Bronchial epithelial cell (primary cell): ENCODE results near the gene MAN1C1. TPM values are rescaled to one million over a fixed set of nuclear protein-coding genes. Genes with fewer than 3 reads are reported as not detected.

ENCODE experiments used
- DNase-seq: peaks from one replicate; pipeline ENCODE4 v3.0.0-alpha.2; 2010; ENCODE audit warnings: low read depth
- FAIRE-seq: peaks from 2 replicates; lab custom pipeline; 2011; peaks lifted over from hg19 to GRCh38; lab: Jason Lieb, UNC
- H3K27me3 ChIP-seq: 2 replicates; pipeline ENCODE4 v1.5.1; 2011; ENCODE audit warnings: low read length; ENCODE audit not compliant: control insufficient read depth, insufficient read depth
- H3K36me3 ChIP-seq: 2 replicates; pipeline ENCODE4 v1.5.1; 2011; ENCODE audit warnings: low read length; ENCODE audit not compliant: control insufficient read depth, insufficient read depth
- H3K4me3 ChIP-seq: 2 replicates; pipeline ENCODE4 v1.5.1; 2011; ENCODE audit warnings: mild to moderate bottlenecking, low read depth, low read length, control low read depth
- total RNA-seq: library from RNA; depleted of rRNA; stranded (reverse); fragments of >200 nt; gene quantifications from 2 replicates; pipeline ENCODE4 v1.2.1, GENCODE V29; 2014
- TF ChIP-seq, protein P1 (sequence below): IDR thresholded peaks from 2 replicates; pipeline ENCODE4 v1.5.1; 2011; ENCODE audit warnings: mild to moderate bottlenecking, moderate library complexity, low read length, control low read depth, inconsistent platforms; ENCODE audit not compliant: insufficient read depth, severe bottlenecking

MAN1C1 gene
- total RNA-seq, 1 donor from 2014 or later: under 0.01 TPM

DNA sequence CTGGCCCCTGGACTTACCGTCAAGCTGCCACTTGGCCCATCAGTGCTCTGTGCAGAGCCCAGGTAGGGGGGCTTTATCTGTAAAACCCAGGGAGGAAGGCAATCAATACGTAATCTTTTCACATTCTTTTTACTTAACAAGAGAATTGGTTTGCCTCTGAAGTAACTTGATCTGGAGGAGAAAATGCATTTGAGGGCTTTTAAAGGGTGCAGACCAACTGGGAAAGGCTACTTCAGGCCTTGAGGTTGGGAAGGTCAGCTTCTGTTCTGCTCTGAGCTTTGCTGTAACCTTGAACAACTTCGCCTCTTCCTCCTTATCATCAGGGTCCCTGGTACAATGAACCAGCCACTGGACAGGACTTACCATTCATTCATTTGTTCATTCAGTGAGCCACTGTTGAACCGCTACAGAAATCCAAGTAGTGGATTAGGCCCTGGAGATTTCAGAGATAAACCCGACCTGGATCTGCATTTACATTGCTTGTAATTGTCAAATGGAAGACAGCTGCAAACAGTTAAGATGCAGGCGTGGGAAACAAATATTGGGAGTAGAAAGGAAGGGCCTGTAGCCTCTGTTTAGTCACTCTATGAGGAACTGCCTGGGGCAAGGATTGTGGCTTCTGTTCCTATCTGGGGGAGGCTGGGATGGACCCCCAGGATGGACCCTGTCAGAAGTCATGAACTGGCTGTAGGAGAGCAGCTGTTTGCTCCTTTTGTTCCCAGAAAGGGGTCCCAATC lies 90.9 kb downstream of the MAN1C1 start:
- no peak for FAIRE-seq
- H3K36me3 ChIP-seq: no peaks in the 10 kb centered on the region
- H3K27me3 ChIP-seq: no peaks in the 10 kb centered on the region
- TF ChIP-seq, protein P1, sequence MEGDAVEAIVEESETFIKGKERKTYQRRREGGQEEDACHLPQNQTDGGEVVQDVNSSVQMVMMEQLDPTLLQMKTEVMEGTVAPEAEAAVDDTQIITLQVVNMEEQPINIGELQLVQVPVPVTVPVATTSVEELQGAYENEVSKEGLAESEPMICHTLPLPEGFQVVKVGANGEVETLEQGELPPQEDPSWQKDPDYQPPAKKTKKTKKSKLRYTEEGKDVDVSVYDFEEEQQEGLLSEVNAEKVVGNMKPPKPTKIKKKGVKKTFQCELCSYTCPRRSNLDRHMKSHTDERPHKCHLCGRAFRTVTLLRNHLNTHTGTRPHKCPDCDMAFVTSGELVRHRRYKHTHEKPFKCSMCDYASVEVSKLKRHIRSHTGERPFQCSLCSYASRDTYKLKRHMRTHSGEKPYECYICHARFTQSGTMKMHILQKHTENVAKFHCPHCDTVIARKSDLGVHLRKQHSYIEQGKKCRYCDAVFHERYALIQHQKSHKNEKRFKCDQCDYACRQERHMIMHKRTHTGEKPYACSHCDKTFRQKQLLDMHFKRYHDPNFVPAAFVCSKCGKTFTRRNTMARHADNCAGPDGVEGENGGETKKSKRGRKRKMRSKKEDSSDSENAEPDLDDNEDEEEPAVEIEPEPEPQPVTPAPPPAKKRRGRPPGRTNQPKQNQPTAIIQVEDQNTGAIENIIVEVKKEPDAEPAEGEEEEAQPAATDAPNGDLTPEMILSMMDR: no peak
- peak; percentile 66 for DNase-seq
- no peak overlapping the region for H3K4me3 ChIP-seq

DNA sequence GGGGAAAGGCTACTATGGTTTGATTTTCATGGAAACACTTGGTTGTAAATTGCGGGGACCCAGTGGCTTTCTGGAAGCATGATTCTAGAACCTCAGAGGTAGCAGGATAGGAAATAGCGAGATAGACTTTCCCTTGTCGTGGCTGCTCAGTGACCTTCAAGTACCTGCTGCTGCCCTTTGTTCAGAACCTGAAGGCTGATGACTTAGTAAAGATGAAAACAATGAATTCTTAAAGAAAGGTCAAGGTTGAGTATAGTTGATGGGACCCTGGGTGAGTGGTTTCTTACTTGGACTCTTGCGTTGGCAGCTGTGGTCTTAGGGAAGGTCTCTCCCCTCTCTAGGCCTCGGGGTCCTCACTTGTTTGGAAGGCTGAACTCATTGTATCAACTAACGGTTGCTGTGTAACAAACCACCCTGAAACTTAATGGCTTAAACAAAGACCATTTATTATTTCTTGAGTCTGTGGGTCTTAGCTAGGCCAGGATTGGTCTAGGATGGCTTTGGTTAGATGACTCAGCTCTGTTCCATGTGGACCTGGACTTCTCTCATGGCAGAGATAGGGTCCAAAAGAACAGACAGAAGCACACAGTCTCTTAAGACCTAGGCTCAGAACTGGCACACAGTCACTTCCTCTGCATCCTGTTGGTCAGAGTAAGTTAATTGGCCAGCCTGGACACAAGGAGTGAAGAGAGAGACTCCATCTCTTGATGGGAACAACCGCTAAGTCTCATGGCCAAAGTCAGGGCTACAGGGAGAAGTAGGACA lies 94.2 kb downstream of the MAN1C1 start:
- Histone ChIP-seq H3K4me3 (no peak overlapping the region), H3K36me3 (no peaks in the 10 kb centered on the region), H3K27me3 (no peaks in the 10 kb centered on the region)
- FAIRE-seq (no peak), DNase-seq (no peak)
- TF ChIP-seq, protein P1: no peak

DNA sequence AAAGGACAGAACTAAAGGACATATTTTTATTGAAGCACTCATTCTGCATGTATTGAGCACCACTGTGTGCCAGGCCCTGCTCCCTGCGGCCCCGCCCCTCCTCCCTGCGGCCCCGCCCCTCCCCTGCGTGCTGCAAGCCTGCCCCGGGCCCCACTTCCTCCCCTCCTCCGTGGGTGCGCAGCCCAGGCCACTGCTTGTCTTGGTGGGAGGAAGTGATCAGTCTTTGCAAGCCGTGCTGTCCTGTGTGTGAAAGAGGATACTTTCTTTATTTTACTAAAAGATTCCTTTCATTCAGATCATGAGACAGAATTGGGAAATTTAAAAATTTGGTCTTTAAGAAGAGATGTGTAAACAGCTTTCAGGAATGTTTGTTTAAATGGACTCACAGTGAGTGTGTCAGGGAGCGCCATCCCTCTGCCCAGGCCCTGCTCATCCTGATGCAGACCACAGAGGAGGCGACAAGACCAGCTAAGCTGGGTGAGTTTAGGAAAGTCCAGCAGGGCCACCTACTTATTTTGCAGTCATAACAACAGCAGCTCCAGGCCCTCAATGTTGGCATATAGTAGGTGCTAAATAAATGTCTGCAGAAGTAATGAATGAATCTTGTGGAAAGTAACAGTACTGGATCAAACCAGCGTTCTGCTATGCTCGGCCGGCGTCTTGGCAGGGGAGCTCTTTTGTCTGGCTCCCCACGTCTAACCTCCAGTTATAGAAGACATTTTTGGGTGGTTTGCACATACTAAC lies 95.1 kb downstream of the MAN1C1 start:
- Histone ChIP-seq H3K27me3 (no peaks in the 10 kb centered on the region), H3K36me3 (no peaks in the 10 kb centered on the region), H3K4me3 (no peak overlapping the region)
- DNase-seq (peak; percentile 61), FAIRE-seq (peak; percentile 32)
- TF ChIP-seq, protein P1: no peak

DNA sequence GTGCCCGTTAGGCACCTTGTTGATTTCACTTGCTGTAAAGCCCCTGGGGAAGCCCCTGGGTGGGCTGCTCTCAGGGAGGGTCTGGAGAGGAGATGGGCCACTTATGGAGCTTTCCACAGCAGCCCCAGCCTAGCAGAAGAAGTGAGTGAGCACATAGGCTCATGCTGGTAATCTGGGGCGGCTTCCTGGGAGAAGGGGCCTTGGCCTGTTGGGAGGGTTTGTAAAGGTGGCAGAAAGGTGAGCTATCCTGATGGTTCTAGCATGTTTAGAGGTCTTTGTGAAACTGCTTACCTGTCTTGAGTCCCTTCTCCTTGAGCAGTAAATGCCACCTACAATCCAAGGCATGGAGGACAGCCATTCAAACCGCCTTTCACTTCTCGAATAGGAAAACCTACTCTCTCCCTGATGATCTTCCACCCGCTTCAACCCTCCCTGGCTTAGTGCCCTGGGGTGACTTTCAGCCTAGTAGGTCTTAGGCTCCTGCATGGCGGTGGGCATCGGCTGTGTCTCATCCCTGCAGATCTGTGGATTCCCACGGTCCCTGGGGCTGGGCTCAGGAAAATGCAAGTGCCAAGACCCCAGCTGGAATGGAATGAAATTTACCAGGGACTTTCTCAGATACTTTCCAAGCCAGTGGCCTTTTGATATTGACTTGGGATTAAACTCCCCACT lies 95.8 kb downstream of the MAN1C1 start:
- Histone ChIP-seq H3K4me3 (no peak overlapping the region), H3K36me3 (no peaks in the 10 kb centered on the region), H3K27me3 (no peaks in the 10 kb centered on the region)
- DNase-seq (no peak), FAIRE-seq (peak; percentile 93)
- TF ChIP-seq, protein P1: no peak

DNA sequence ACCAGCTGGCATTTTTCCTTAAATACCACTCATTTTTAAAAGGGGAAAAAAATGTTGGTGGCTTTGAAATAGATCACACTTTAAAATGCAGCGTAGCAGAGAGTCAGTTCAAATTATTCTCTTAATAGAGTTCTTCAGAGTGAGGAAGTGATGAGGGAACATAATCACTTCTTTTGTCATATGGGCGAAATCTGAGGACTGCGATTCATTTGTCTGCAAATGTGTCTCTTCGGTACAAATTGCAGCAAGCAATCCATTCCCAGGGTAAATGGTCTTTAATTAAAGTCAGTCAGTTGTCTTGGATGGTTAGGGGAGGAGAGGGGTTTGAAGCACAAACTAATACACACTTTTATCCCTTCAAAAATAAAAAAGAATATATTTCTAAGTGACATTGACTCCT lies 97.4 kb downstream of the MAN1C1 start:
- TF ChIP-seq, protein P1: no peak
- Histone ChIP-seq H3K4me3 (no peak overlapping the region), H3K27me3 (no peaks in the 10 kb centered on the region), H3K36me3 (no peaks in the 10 kb centered on the region)
- no peak for DNase-seq
- FAIRE-seq: no peak
